Omental fat pad (tissue), 4 donors: ENCODE results near the gene GIPC3. TPM values are rescaled to one million over a fixed set of nuclear protein-coding genes. Genes with fewer than 3 reads are reported as not detected.

Experiments
- ATAC-seq: fragments of 150-250 bp; one replicate; pipeline ENCODE4 v1.9.1; 2016; ENCODE audit warnings: mild to moderate bottlenecking, moderate library complexity; ENCODE audit not compliant: low FRiP score
- DNase-seq: peaks from one replicate; pipeline ENCODE4 v3.0.0-alpha.2; 2019; ENCODE audit warnings: low spot score
- CTCF ChIP-seq, 3 donors: fragments of 450-650 bp; IDR thresholded peaks; one replicate each; pipeline ENCODE4 v1.5.1; 2016 to 2017; ENCODE audit warnings: antibody characterized with exemption in 3 of 3, mild to moderate bottlenecking in 3 of 3, moderate library complexity in 2 of 3
- total RNA-seq, 4 donors: library from RNA; depleted of rRNA; stranded (reverse); fragments of >200 nt; gene quantifications; one replicate each; pipeline ENCODE4 v1.1.0, GENCODE V29; 2016

Gene GIPC3
- total RNA-seq = 1 to 10 TPM in 2 of 4 donors, under 1 TPM in 2; 0.56 to 3.0 (median 1.0) TPM

- no peak for DNase-seq
- ATAC-seq = no peak
- no peak for TF ChIP-seq CTCF (IDR thresholded peaks at IDR 0.05)
Observed at GRCh38 chr19:3585301-3586126, at the start of gene GIPC3. Gene GIPC3 (plus strand): TSS chr19:3585478. CDS start chr19:3585598, 120 bp downstream.

GRCh38 chr19:3535563-3535965 lies 49.7 kb upstream of the GIPC3 start:
- no peak for TF ChIP-seq CTCF (IDR thresholded peaks at IDR 0.05)
- DNase-seq (no peak), ATAC-seq (no peak)

GRCh38 chr19:3535981-3536380 lies 49.3 kb upstream of the GIPC3 start:
- no peak for ATAC-seq
- TF ChIP-seq CTCF (IDR thresholded peaks at IDR 0.05) = no peak
- DNase-seq = no peak

GRCh38 chr19:3536429-3537100 lies 48.7 kb upstream of the GIPC3 start:
- ATAC-seq (no peak), DNase-seq (no peak)
- no peak for TF ChIP-seq CTCF (IDR thresholded peaks at IDR 0.05)

GRCh38 chr19:3537101-3537437 lies 48.2 kb upstream of the GIPC3 start:
- no peak for DNase-seq
- no peak for ATAC-seq
- no peak for TF ChIP-seq CTCF (IDR thresholded peaks at IDR 0.05)

- DNase-seq (no peak), ATAC-seq (no peak)
- no peak for TF ChIP-seq CTCF (IDR thresholded peaks at IDR 0.05)
Observed at GRCh38 chr19:3537438-3538240, 47.6 kb upstream of the GIPC3 start.
